ENCODE measurements around the gene CNTNAP4. TPM values are rescaled to one million over a fixed set of nuclear protein-coding genes. Genes with fewer than 3 reads are reported as not detected.

The CNTNAP4 gene
- total and polyA plus RNA-seq, 3 donors from 2014 or later, result 1.5 to 3.5 (median 2.2) TPM

GRCh38 chr16:76527244-76527643 lies 250.0 kb downstream of the CNTNAP4 start:
- 73 to 76% methylated on average over 5 of the region's 5 CpGs for WGBS, 2 donors
- no peaks in the 10 kb centered on the region for H3K9me3 ChIP-seq
- H3K4me1 ChIP-seq, result no peaks in the 10 kb centered on the region
- DNase-seq, result no peak
- H3K27me3 ChIP-seq, result no peaks in the 10 kb centered on the region
- H3K27ac ChIP-seq, result no peak overlapping the region
- intact Hi-C loops (cut with DNase I; ENCODE audit: low total_unique reads), result no loop called here
- H3K36me3 ChIP-seq (ENCODE audit: low read depth, missing control alignments), result no peaks in the 10 kb centered on the region
- TF ChIP-seq CTCF (IDR thresholded peaks at IDR 0.05), result no peak
- TF ChIP-seq POLR2A (IDR thresholded peaks at IDR 0.05), result no peak
- H3K4me3 ChIP-seq, result no peak overlapping the region

GRCh38 chr16:76529120-76529519 lies 251.9 kb downstream of the CNTNAP4 start:
- H3K27me3 ChIP-seq, result no peaks in the 10 kb centered on the region
- H3K4me3 ChIP-seq, result no peak overlapping the region
- intact Hi-C loops (cut with DNase I; ENCODE audit: low total_unique reads), result no loop called here
- DNase-seq, result no peak
- 90 to 92% methylated on average over 3 of the region's 3 CpGs for WGBS, 2 donors
- H3K27ac ChIP-seq, result no peak overlapping the region
- H3K9me3 ChIP-seq, result no peaks in the 10 kb centered on the region
- H3K4me1 ChIP-seq, result no peaks in the 10 kb centered on the region
- TF ChIP-seq CTCF (IDR thresholded peaks at IDR 0.05) (no peak), POLR2A (IDR thresholded peaks at IDR 0.05) (no peak)
- H3K36me3 ChIP-seq (ENCODE audit: low read depth, missing control alignments), result no peaks in the 10 kb centered on the region

- H3K36me3 ChIP-seq (ENCODE audit: low read depth, missing control alignments), result no peaks in the 10 kb centered on the region
- H3K27ac ChIP-seq, result no peak overlapping the region
- no peaks in the 10 kb centered on the region for H3K9me3 ChIP-seq
- TF ChIP-seq CTCF (IDR thresholded peaks at IDR 0.05), result no peak
- TF ChIP-seq POLR2A (IDR thresholded peaks at IDR 0.05), result no peak
- intact Hi-C loops (cut with DNase I; ENCODE audit: low total_unique reads), result no loop called here
- H3K4me3 ChIP-seq, result no peak overlapping the region
- DNase-seq, result no peak
- 78 to 79% methylated on average over 5 of the region's 5 CpGs for WGBS, 2 donors
- no peaks in the 10 kb centered on the region for H3K27me3 ChIP-seq
- no peaks in the 10 kb centered on the region for H3K4me1 ChIP-seq
These were observed 254.0 kb downstream of the CNTNAP4 start for GRCh38 chr16:76531236-76531635.

GRCh38 chr16:76532188-76532973 lies 255.2 kb downstream of the CNTNAP4 start:
- no peak for DNase-seq
- no peak overlapping the region for H3K4me3 ChIP-seq
- 40 to 51% methylated on average over 5 of the region's 5 CpGs for WGBS, 2 donors
- H3K27me3 ChIP-seq, result no peaks in the 10 kb centered on the region
- no peaks in the 10 kb centered on the region for H3K36me3 ChIP-seq (ENCODE audit: low read depth, missing control alignments)
- no peaks in the 10 kb centered on the region for H3K4me1 ChIP-seq
- H3K27ac ChIP-seq, result no peak overlapping the region
- TF ChIP-seq CTCF (IDR thresholded peaks at IDR 0.05), result no peak
- no peak for TF ChIP-seq POLR2A (IDR thresholded peaks at IDR 0.05)
- H3K9me3 ChIP-seq, result no peaks in the 10 kb centered on the region
- intact Hi-C loops (cut with DNase I; ENCODE audit: low total_unique reads), result no loop called here

GRCh38 chr16:76539609-76540008 lies 262.4 kb downstream of the CNTNAP4 start:
- H3K27me3 ChIP-seq, result no peaks in the 10 kb centered on the region
- WGBS, 2 donors, result 88% methylated on average over 3 of the region's 3 CpGs
- intact Hi-C loops (cut with DNase I; ENCODE audit: low total_unique reads), result no loop called here
- no peaks in the 10 kb centered on the region for H3K36me3 ChIP-seq (ENCODE audit: low read depth, missing control alignments)
- no peak for DNase-seq
- H3K9me3 ChIP-seq, result no peaks in the 10 kb centered on the region
- H3K4me3 ChIP-seq, result no peak overlapping the region
- no peaks in the 10 kb centered on the region for H3K4me1 ChIP-seq
- no peak overlapping the region for H3K27ac ChIP-seq
- TF ChIP-seq CTCF (IDR thresholded peaks at IDR 0.05) (no peak), POLR2A (IDR thresholded peaks at IDR 0.05) (no peak)
